GM18520 (cell line): ENCODE measurements around the gene CTDP1.
A peak's percentile ranks its signal among the peaks of the same experiment; 100 is the strongest.

Source experiments
- ATAC-seq: cut with Tn5 transposase; IDR thresholded peaks from one replicate; pipeline ENCODE4 v1.9.1; 2021; ENCODE audit not compliant: unreplicated experiment

CTDP1 gene

GRCh38 chr18:79679552-79680099, at the start of gene CTDP1:
CTDP1 (plus strand) TSS chr18:79679803; CDS start chr18:79679948, 145 bp downstream.
- peak; percentile 50 for ATAC-seq

- ATAC-seq: no peak
These were observed 49.1 kb upstream of the CTDP1 start for GRCh38 chr18:79630281-79631095.

- no peak for ATAC-seq
These were observed 48.5 kb upstream of the CTDP1 start for GRCh38 chr18:79631096-79631507.

GRCh38 chr18:79631761-79632446, 47.7 kb upstream of the CTDP1 start:
- no peak for ATAC-seq

GRCh38 chr18:79632765-79633164, 46.8 kb upstream of the CTDP1 start:
- no peak for ATAC-seq

GRCh38 chr18:79634186-79634585, 45.4 kb upstream of the CTDP1 start:
- ATAC-seq: no peak

GRCh38 chr18:79634593-79635426, 44.8 kb upstream of the CTDP1 start:
- no peak for ATAC-seq

- ATAC-seq: no peak
These were observed 44.2 kb upstream of the CTDP1 start for GRCh38 chr18:79635427-79635726.

- ATAC-seq: no peak
These were observed 42.3 kb upstream of the CTDP1 start for GRCh38 chr18:79637181-79637920.

- ATAC-seq: no peak
These were observed 41.4 kb upstream of the CTDP1 start for GRCh38 chr18:79637921-79638909.

GRCh38 chr18:79639072-79639829, 40.4 kb upstream of the CTDP1 start:
- no peak for ATAC-seq

- ATAC-seq: no peak
These were observed 39.4 kb upstream of the CTDP1 start for GRCh38 chr18:79640064-79640672.

GRCh38 chr18:79640875-79641274, 38.7 kb upstream of the CTDP1 start:
- no peak for ATAC-seq

GRCh38 chr18:79641722-79642497, 37.7 kb upstream of the CTDP1 start:
- ATAC-seq: no peak

GRCh38 chr18:79642626-79643025, 37.0 kb upstream of the CTDP1 start:
- ATAC-seq: no peak

GRCh38 chr18:79643054-79643984, 36.3 kb upstream of the CTDP1 start:
- ATAC-seq: no peak
